HG02852 (cell line): ENCODE data around the gene ANKRD52.
A peak's percentile ranks its signal among the peaks of the same experiment; 100 is the strongest.
"Not testable (repeated sequence)": the region's sequence is repeated elsewhere in the genome, so short reads cannot be mapped to it uniquely, and the experiment has no call there.

Experiments
- ATAC-seq: cut with Tn5 transposase; IDR thresholded peaks from one replicate; pipeline ENCODE4 v1.9.1; 2021; ENCODE audit warnings: mild to moderate bottlenecking, moderate library complexity; ENCODE audit not compliant: unreplicated experiment

The ANKRD52 gene

GRCh38 chr12:56274299-56274698 is 16.1 kb upstream of the ANKRD52 start:
- ATAC-seq: no peak

GRCh38 chr12:56272468-56272867 is 14.3 kb upstream of the ANKRD52 start:
- not testable (repeated sequence) for ATAC-seq

GRCh38 chr12:56271031-56271430 is 12.8 kb upstream of the ANKRD52 start:
- no peak for ATAC-seq

GRCh38 chr12:56267443-56268071 is 9.4 kb upstream of the ANKRD52 start:
- ATAC-seq: no peak

- ATAC-seq: peak; percentile 91
Observed at GRCh38 chr12:56266693-56267442, 8.7 kb upstream of the ANKRD52 start, which contains the start of gene COQ10A. Gene COQ10A (plus strand): TSS chr12:56266942. CDS start chr12:56267119, 177 bp downstream.

GRCh38 chr12:56266068-56266692 is 8.0 kb upstream of the ANKRD52 start:
- ATAC-seq: not testable (repeated sequence)

- not testable (repeated sequence) for ATAC-seq
Observed at GRCh38 chr12:56262955-56263354, 4.8 kb upstream of the ANKRD52 start.

- ATAC-seq: no peak
Observed at GRCh38 chr12:56261503-56262232, 3.5 kb upstream of the ANKRD52 start.

GRCh38 chr12:56260921-56261320 is 2.7 kb upstream of the ANKRD52 start:
- ATAC-seq: no peak

GRCh38 chr12:56260380-56260779 is 2.2 kb upstream of the ANKRD52 start:
- no peak for ATAC-seq

- ATAC-seq: no peak
Observed at GRCh38 chr12:56258820-56259183, 618 bp upstream of the ANKRD52 start.

- peak; percentile 8 for ATAC-seq
Observed at GRCh38 chr12:56257491-56258067, 605 bp downstream of the ANKRD52 start.

- no peak for ATAC-seq
Observed at GRCh38 chr12:56257071-56257470, 1.1 kb downstream of the ANKRD52 start.

- ATAC-seq: no peak
Observed at GRCh38 chr12:56256326-56256960, 1.7 kb downstream of the ANKRD52 start.

- no peak for ATAC-seq
Observed at GRCh38 chr12:56255671-56256070, 2.5 kb downstream of the ANKRD52 start.

- no peak for ATAC-seq
Observed at GRCh38 chr12:56253091-56253490, 5.1 kb downstream of the ANKRD52 start.

- ATAC-seq: no peak
Observed at GRCh38 chr12:56252649-56253048, 5.5 kb downstream of the ANKRD52 start.

GRCh38 chr12:56248711-56249110 is 9.5 kb downstream of the ANKRD52 start:
- ATAC-seq: no peak

GRCh38 chr12:56247923-56248322 is 10.3 kb downstream of the ANKRD52 start:
- no peak for ATAC-seq

GRCh38 chr12:56244494-56244893 is 13.7 kb downstream of the ANKRD52 start:
- no peak for ATAC-seq
